LNCaP clone FGC (cell line): ENCODE data around the gene UGGT2.
"Not testable (repeated sequence)": the region's sequence is repeated elsewhere in the genome, so short reads cannot be mapped to it uniquely, and the experiment has no call there.

Source experiments
- DNase-seq: peaks from one replicate; pipeline ENCODE4 v3.0.0-alpha.2; 2011; ENCODE audit warnings: low read depth
- H3K4me3 ChIP-seq: 2 replicates; pipeline ENCODE4 v1.5.1; 2011; ENCODE audit warnings: mild to moderate bottlenecking, low read depth, low read length, control low read depth
- CTCF ChIP-seq: IDR thresholded peaks from 2 replicates; pipeline ENCODE4 v1.5.1; 2012; ENCODE audit warnings: mild to moderate bottlenecking; ENCODE audit not compliant: control insufficient read depth, insufficient read depth; ENCODE audit errors: extremely low read depth

UGGT2 gene

GRCh38 chr13:96002322-96003131 is 50.7 kb downstream of the UGGT2 start:
- no peak overlapping the region for H3K4me3 ChIP-seq
- no peak for TF ChIP-seq CTCF
- DNase-seq: no peak

GRCh38 chr13:96000069-96000468 is 53.1 kb downstream of the UGGT2 start:
- no peak for TF ChIP-seq CTCF
- DNase-seq: no peak
- H3K4me3 ChIP-seq: no peak overlapping the region

- DNase-seq: no peak
- no peak for TF ChIP-seq CTCF
- no peak overlapping the region for H3K4me3 ChIP-seq
These were observed 65.4 kb downstream of the UGGT2 start for GRCh38 chr13:95987841-95988240.

GRCh38 chr13:95982144-95982543 is 71.1 kb downstream of the UGGT2 start:
- no peak for TF ChIP-seq CTCF

GRCh38 chr13:95972651-95973050 is 80.5 kb downstream of the UGGT2 start:
- H3K4me3 ChIP-seq, DNase-seq: not testable (repeated sequence)

More at GRCh38 chr13:95982144-95982543, 71.1 kb downstream of the UGGT2 start:
- no peak overlapping the region for H3K4me3 ChIP-seq
- DNase-seq: no peak

GRCh38 chr13:95970878-95971277 is 82.3 kb downstream of the UGGT2 start:
- no peak for DNase-seq
- no peak overlapping the region for H3K4me3 ChIP-seq
- no peak for TF ChIP-seq CTCF

- no peak overlapping the region for H3K4me3 ChIP-seq
- DNase-seq: no peak
- no peak for TF ChIP-seq CTCF
These were observed 84.3 kb downstream of the UGGT2 start for GRCh38 chr13:95968906-95969305.
